ENCODE measurements around the gene CDIP1.

The CDIP1 gene

GRCh38 chr16:4472880-4473279 is 65.7 kb downstream of the CDIP1 start:
- peak overlapping the region; percentile 79 for H3K4me3 ChIP-seq (replicated peaks; ENCODE audit: low read depth, low read length)
- DNase-seq (ENCODE audit: extremely low read depth, low read depth): no peak
- TF ChIP-seq CTCF (IDR thresholded peaks at IDR 0.05; ENCODE audit: low read depth, low read length, missing control alignments): no peak

GRCh38 chr16:4471869-4472268 is 66.7 kb downstream of the CDIP1 start:
- no peak overlapping the region for H3K4me3 ChIP-seq (replicated peaks; ENCODE audit: low read depth, low read length)
- DNase-seq (ENCODE audit: extremely low read depth, low read depth): no peak
- TF ChIP-seq CTCF (IDR thresholded peaks at IDR 0.05; ENCODE audit: low read depth, low read length, missing control alignments): no peak

- no peak overlapping the region for H3K4me3 ChIP-seq (replicated peaks; ENCODE audit: low read depth, low read length)
- TF ChIP-seq CTCF (IDR thresholded peaks at IDR 0.05; ENCODE audit: low read depth, low read length, missing control alignments): no peak
- DNase-seq (ENCODE audit: extremely low read depth, low read depth): no peak
These were observed 69.6 kb downstream of the CDIP1 start for GRCh38 chr16:4468972-4469371.

- DNase-seq (ENCODE audit: extremely low read depth, low read depth): no peak
- TF ChIP-seq CTCF (IDR thresholded peaks at IDR 0.05; ENCODE audit: low read depth, low read length, missing control alignments): no peak
These were observed 70.7 kb downstream of the CDIP1 start for GRCh38 chr16:4467916-4468315.

GRCh38 chr16:4465977-4466779 is 72.4 kb downstream of the CDIP1 start:
- no peak for TF ChIP-seq CTCF (IDR thresholded peaks at IDR 0.05; ENCODE audit: low read depth, low read length, missing control alignments)
- no peak overlapping the region for H3K4me3 ChIP-seq (replicated peaks; ENCODE audit: low read depth, low read length)
- no peak for DNase-seq (ENCODE audit: extremely low read depth, low read depth)

More at GRCh38 chr16:4467916-4468315, 70.7 kb downstream of the CDIP1 start:
- H3K4me3 ChIP-seq (replicated peaks; ENCODE audit: low read depth, low read length): no peak overlapping the region

- TF ChIP-seq CTCF (IDR thresholded peaks at IDR 0.05; ENCODE audit: low read depth, low read length, missing control alignments): no peak
- no peak for DNase-seq (ENCODE audit: extremely low read depth, low read depth)
These were observed 74.9 kb downstream of the CDIP1 start for GRCh38 chr16:4463522-4464163.

More at GRCh38 chr16:4463522-4464163, 74.9 kb downstream of the CDIP1 start:
- H3K4me3 ChIP-seq (replicated peaks; ENCODE audit: low read depth, low read length): no peak overlapping the region
